Esophagus mucosa (tissue), 1 donor: ENCODE results near the gene TBCC. TPM values are rescaled to one million over a fixed set of nuclear protein-coding genes. Genes with fewer than 3 reads are reported as not detected.
A peak's percentile ranks its signal among the peaks of the same experiment; 100 is the strongest.

Experiments
- ATAC-seq: fragments of 200-7000 bp; cut with Tn5 transposase; one replicate; pipeline ENCODE4 v1.9.1; 2020
- total RNA-seq: library from RNA; stranded (reverse); gene quantifications from one replicate; pipeline ENCODE4 v1.2.4, GENCODE V29; 2023
- donor health status: DM: yes; HTN: yes; CAD: no.

The TBCC gene, protein sequence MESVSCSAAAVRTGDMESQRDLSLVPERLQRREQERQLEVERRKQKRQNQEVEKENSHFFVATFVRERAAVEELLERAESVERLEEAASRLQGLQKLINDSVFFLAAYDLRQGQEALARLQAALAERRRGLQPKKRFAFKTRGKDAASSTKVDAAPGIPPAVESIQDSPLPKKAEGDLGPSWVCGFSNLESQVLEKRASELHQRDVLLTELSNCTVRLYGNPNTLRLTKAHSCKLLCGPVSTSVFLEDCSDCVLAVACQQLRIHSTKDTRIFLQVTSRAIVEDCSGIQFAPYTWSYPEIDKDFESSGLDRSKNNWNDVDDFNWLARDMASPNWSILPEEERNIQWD
- total RNA-seq: 15.0 TPM

DNA sequence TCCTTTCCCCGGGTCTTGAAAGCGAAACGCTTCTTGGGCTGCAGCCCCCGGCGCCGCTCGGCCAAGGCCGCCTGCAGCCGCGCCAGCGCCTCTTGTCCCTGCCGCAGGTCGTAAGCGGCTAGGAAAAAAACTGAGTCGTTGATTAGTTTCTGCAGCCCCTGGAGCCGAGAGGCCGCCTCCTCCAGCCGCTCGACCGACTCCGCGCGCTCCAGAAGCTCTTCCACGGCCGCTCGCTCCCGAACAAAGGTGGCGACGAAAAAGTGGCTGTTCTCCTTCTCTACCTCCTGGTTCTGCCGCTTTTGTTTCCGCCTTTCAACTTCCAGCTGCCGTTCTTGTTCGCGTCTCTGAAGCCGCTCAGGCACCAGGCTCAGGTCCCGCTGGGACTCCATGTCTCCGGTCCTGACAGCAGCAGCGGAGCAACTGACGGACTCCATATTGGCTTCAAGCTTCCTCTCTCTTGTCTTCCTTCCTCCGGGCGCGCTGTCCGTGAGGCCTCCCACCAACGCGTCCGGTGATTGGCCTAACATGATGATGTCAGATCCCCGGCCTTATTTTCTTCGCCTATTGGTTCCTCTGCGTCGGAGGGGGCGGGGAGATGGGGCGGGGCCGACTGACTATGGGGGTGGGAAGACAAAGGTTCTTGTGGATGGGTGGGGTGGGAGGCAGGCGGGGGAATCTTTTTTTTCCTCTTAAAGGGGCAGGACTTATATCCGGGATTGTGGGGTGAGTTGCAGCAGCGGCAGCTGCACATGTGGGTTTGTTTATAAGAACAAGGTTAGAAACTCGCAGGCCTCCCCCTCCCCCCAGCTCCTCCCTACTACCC, at the start of gene TBCC:
TBCC (minus strand) TSS at position 464 of the 823 bp plus-strand sequence; CDS start at position 434, 30 bp downstream.
- ATAC-seq: peak; percentile 91

DNA sequence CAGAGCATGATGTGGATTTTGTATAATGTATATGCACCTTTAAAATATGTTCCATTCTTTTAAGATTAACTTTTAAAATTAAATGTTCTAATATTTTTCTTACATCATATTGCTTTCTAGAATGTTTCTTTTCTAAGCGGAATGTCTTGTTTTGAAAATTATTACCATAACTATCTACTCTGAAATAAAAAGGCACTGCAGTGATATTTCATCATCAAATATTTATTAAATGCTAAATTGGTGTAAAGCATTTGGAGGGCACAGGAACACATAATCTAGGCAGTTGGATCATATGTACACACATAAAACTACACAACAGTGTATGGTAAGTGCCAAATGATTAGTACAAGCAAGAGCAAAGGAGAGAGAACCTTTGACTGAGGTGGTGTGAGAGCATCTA, 49.7 kb upstream of the TBCC start:
- ATAC-seq: no peak

DNA sequence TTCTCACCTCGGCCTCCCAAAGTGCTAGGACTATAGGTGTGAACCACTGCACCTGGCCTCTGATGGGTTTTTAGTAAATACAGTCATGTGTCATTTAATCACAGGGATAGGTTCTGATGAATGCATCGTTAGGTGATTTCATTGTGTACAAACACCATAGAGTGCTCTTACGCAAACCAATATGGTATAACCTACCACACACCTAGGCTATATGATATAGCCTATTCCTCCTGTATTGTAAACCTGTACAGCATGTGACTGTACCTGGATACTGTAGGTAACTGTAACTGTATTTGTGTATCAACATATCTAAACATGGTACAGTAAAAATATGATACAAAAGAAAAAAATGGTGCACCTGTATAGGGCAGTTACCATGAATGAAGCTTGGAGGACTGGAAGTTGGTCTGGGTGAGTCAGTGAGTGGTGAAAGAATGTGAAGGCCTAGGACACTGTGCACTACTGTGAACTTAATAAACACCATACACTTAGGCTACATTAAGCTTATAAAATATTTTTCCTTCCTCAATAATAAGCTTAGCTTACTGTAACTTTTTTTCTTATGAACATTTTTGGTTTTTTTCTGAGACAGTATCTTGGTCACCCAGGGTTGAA, 45.9 kb upstream of the TBCC start:
- peak; percentile 45 for ATAC-seq

DNA sequence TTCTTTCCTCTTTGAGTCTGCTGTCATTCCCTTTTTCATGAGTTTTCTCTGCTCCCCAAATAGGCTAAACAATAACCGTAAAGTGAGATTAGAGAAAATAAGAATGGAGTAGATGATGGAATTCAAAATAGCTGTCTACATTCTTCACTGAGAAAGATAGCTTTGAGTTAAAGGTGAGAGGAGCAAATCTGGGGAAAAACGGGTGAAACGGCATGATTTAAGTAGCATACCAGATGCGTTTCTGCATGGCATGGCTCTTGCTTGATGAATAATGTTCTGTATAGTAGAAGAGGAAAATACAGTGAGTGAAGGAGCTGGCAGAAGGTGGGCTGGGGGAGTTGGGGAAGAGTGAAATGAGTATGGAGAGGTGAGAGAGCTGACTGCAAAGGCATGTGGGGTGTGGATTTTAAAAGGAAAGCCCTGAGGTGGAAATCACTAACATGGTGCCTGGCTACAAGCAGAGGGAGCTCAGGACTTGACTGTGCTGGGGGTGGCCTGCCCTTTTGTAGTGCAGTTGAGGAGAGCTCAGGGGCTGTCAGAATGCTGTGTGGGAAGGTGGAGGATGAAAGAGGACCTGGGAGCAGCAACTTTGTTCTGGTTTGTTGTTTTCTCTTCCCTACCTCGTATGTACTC, 44.8 kb upstream of the TBCC start:
- ATAC-seq: no peak

DNA sequence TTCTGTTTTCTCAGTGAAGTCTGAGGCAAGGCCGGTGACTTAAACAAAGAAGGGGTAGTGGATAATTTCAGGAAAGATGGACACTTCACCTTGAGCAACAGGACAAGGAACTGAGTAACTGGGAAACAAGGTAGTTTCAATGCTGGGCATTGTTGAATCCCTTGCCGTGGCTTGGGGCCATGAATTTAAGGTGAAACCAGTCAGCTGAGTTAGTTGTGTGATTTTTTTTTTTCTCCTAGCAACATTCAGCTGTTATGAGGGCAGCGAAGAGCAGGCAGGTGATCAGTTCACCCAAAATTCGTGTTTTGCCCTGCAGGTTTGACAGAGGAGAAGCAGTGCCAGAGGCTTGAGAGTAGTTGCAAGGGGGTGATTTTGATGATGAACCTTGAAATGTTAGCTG, 42.8 kb upstream of the TBCC start:
- ATAC-seq: no peak

DNA sequence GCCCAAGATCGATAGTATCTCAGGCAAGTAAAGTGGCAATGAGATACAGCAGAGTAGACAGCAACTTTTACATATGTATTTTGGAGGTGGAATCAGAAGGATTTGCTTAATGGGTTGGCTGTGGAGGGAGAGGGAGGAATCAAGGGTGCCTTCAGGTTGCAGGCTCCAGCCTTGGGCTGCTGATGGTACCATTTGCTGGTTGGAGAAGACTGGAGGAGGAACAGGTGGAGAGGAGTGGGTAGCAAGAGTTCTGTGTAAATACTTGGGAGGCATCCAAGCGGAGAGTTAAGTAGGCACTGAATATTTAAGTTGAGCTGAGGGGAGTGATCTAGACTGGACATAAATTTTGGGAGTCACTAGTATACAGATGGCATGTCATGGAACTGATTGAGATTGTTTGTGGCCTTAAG, 41.2 kb upstream of the TBCC start:
- no peak for ATAC-seq

DNA sequence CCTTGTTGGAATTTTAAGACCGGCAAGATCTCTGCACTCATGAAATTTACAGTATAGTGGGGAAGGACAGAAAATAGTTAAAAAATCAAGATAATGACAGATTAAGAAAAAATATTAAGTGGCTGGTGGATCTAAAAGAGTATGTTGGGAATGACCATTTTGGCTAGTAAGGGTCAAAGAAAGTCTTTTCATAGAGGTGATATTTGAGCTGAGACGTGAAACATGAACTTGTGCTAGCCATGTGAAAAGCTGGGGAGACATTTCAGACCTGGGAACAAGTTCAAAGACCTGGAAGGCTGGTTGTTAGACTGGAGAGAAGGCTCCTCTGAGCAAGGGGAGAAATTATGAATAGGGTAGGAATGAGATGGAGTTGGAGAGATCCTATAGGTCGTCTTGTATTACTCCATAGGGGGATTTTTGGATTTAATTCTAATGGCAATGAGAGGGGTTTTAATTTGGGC, 40.7 kb upstream of the TBCC start:
- ATAC-seq: no peak

DNA sequence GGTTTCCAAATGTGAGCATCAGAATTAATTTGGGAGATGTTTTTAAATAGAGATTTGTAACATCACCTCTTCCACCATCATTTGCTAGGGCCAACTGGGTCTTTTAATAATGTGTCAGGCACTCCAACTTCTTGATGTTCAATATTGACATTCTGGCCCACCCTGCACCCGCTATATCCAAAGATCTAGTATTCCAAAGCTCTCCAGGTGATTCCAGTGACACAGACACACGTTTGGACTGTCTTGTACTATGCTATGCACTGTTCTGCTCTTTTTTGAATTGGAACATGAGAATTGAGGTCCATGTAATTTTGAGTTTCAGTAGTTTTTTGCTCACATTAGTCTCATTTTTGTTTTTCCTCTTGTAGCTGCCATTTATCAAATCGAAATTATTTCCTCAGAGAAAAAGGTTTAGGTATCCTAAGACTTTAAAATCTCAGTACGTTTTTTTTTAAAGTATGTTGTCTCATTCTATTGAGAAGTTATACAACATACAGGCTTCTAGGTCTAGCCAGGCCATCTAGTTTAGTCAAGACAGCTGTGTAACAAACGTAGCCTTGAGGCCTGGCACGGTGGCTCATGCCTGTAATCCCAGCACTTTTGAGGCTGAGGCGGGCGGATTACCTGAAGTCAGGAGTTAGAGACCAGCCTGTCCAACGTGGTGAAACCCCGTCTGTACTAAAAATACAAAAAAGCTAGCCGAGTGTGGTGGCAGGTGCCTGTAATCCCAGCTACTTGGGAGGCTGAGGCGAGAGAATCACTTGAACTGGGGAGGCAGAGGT, 39.0 kb upstream of the TBCC start:
- ATAC-seq: no peak

DNA sequence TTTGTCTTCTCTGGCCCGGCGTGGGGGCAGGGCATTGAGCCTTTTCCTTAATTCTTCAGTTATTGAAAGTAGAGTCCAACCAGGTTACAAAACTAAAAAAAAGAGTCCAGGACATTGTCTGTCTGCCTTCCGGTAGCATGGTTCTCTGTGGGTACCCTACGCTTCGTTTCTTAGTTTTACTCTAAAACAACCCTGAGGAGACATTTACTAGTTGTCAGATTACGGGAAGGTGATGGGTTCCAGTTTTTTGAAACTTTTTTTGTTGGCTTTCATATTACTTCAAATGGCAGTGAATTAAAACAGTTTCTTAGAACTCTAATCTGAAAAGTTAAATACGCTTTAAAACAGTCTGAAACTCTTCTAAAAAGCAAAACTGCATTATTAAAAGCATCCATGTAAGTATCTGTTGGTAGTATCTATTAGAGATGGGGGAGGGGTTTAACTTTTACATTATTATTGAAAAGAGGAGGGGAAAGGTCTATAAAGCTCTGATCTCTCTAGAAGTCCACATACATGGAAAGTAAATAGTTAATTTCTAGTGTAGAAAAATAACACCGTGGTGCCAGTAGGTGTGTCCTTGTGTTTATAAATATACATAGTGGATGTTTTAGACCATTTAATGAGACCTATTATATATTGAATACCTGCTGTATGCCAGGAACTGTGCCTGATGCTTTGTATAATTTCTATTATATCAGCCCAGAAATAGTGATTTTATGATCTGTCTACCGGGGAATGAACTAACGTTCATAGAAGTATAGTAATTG, 38.2 kb upstream of the TBCC start:
- no peak for ATAC-seq

DNA sequence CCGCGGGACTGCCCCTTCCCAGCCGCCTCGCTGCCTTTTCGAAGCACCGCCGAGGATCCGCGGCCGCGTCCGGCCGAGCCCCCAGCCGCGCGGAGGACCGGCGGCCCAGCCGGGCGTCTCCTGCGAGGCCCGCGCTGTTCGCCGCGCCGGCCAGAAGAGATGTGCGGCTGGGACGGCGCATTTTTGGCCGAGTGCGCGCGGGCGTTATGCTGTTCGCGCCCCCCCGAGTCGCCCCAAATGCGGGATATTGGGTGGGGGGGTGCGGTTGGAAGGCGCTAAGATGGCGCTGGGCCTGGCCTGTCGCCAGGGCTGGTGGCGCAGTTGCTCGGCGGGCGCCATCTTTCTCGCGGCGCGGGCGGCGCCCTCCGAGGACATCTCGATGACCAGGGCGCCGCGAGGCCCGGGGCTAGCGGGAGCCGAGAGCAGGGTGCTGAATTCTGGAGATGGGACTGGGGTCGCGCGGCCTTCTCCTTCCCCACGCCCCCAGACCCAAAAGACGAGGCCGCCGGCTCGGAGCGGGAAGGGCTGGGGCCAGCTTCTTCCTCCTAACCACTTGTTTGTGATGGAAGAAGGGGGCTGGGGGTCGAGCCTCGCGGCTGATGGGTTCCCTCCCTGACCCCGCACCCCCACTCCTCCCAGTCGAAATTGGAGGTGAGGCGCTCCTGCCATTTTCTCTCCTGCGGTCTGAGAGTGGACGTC, 37.4 kb upstream of the TBCC start:
- ATAC-seq: peak; percentile 60

DNA sequence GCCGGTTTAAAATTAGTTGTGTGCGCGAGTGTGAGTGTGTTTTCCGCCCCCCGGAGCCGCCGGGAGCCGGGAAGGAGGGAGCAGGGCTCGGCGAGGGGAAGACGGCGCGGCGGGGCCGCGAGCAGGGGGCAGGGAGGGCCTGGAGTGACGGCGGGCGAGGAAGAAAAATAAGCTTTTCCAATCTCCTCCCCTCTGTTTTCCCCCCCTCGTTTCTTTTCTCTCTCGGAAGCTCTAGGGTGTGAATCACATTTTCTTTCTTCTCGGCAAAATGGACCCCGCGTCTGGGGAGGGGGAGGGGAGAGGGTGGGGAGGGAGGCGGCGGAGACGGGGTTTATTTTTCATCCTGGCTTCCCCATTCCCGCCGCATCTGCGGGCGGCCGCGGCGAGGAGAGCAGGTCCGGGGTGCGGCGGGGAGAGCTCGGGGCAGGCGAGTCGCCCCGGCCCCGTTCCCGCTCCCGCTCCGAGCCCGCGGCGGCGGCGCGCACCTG, 36.8 kb upstream of the TBCC start:
- peak; percentile 63 for ATAC-seq

DNA sequence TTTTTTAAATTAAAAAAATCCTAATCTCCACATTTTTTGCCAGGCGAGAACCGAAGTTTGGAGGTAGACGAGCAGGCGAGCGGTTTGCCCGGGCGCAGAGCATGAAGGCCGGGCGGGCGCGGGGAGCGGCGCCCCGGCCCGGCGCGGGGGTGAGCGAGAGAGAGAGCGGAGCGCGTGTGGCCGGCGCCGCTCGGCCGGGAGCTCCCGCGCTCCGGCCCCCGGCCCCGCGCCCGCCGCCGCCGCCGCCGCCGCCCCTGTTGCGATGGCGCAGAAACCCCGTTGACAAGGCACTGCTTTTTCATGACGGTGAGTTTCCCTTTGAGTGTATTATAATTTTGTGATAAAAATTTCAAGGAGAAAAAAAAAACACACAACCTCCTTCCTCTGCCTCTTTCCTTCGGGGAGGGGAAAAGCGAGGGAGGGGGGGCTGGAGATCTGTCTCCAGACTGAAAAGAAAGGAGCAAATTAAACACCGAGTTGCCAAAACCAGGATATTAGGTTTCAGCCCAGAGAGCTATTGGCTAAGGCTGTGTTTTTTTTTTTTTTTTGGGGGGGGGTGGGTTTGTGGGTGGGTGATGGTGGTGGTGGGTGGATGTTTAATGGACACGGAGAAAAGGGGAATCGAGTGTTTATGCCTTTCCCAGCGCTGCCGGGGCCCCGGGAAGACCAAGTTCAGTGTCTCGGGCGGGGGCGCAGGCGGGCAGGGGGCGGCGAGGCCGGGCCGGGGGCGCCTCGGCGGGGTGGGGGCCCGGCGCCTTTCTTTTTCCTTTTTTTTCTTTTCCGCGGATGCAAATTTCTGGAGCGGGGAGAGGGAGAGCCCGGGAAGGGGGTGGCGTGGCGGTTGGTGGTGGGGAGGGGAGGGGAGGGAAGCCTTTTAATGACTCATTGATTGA, 36.1 kb upstream of the TBCC start, which contains the start of gene BICRAL:
BICRAL (plus strand) TSS at position 257 of the 893 bp plus-strand sequence. CDS start 39,971 bp downstream, outside the sequence.
- ATAC-seq: peak; percentile 3

DNA sequence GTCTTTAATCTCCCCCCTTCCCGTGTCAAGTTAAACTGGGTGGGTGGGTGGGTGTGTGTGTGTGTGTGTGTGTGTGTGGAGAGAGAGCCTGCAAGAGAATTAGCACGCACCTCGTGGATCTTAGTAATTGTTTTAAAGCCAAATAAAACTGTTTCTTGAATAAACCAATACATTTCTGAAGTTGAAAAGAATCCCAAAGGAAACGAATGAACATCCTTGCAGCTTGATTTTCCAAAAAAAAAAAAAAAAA, 35.6 kb upstream of the TBCC start:
- no peak for ATAC-seq

DNA sequence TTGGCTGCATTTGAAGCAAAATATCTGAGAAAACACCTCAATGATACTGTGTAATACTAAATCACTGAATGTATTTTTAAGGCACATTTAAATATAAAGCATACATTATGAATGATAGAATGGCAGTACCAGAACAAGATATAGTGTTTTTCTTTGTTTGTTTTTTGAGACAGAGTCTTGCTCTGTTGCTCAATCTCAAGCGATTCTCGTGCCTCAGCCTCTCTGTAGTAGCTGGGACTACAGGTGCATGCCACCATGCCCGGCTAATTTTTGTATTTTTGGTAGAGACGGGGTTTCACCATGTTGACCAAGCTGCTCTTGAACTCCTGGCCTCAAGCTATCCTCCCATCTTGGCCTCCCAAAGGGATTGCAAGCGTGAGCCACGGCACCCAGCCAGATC, 33.6 kb upstream of the TBCC start:
- no peak for ATAC-seq

DNA sequence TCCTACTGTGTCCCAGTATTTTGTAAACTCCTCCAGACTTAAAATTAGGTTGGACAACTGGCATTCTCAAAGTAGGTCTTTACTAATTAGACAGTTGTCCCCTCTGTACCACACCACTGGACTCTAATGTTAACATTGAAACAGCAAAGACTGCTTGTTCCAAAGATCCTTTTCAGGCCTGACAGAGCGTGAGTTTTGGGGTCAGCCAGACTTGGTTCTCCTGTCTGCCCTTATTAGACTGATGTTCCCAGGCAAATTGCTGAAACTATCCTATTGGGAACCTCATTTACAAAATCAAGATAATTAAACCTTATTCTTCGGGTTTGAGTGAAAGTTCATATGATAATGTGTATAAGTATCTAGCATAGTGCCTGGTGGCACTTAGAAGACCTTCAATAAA, 32.2 kb upstream of the TBCC start:
- ATAC-seq: no peak

DNA sequence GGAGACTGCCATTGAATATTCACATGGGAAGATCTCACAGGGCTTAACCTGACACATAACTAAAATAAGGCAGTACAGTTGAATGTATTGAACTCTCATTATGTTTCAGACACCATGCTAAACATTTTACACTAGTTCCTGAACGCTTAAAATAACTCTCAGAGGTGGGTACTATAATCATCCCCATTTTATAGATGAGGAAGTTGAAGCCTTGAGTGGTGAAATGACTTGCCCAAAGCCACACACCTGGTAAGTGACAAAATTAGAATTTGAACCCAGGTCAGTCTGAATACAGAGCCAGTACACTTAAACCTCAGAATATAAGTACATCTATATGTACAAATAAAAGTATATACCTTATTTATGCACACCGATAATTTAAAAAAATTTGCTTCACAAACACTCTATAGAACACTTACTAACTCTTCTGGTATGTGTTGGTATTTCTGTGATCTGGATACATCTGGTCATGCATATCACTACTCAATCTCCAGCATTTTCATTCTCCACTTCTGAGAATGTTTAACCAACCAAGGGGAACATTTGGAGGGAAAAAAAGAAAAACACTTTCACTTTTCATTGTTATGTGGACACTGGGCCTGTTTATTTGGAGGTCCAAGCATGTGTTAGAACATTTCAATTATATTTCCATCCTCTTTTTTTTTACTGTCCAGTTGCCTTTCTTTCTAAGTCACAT, 31.4 kb upstream of the TBCC start:
- ATAC-seq: no peak

DNA sequence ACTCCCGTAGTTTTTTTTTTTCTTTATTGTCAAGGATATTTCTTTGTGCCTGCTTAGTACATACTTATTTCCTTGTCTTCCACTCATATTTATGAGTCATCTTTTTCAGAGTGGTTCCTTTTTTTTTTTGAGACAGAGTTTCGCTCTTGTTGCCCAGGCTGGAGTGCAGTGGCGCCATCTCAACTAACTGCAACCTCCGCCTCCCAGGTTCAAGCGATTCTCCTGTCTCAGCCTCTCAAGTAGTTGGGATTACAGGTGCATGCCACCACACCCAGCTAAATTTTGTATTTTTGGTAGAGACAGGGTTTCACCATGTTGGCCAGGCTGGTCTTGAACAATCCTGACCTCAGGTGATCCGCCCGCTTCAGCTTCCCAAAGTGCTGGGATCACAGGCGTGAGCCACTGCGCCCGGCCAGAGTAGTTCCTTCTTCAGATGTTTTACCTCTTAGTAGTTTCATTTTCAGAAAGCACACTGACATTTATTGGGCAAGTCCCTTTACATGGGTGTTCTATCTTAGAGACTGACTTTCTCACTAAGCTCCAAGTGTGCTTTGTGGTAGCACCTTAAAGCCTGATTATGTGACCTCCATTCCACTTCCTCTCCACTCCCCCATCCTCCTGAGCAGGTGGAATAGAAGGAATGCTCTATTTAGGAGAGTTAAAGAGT, 29.1 kb upstream of the TBCC start:
- ATAC-seq: peak; percentile 5

DNA sequence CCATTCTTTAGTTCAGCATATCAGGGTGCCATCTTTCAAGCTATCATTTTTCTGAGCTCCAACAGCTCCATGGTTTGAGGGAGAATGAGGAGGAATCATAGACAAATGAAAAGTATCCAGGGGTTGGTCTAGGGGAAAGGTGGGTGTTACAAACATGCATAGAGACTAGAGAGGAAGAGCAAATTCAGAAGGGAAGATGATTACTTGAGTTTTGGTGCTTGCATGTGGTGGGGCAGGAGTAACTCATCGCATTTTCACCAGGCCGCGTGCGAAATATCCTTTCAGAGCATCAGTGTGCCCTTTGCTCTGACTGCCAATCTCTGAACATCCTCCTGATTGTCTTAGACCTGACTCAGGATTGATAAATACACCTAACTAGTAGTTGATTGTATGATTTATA, 28.3 kb upstream of the TBCC start:
- no peak for ATAC-seq
